Peyer's patch (tissue), 4 donors: Measurements from ENCODE around the gene PLD2.

Experiments used
- CTCF ChIP-seq, 6 experiments: fragments of 450-650 bp in 4 of 6; fragments of 200-600 bp in 2 of 6; sonication (generic) in 1 of 6; IDR thresholded peaks; one replicate each; pipeline ENCODE4 v1.5.1; 2017 to 2019; ENCODE audit warnings: antibody characterized with exemption in 6 of 6, mild to moderate bottlenecking in 3 of 6, moderate library complexity in 1 of 6
- POLR2A ChIP-seq, 2 donors: fragments of 450-650 bp; IDR thresholded peaks; one replicate each; pipeline ENCODE4 v1.5.1; 2017; ENCODE audit warnings: antibody characterized with exemption in 2 of 2, mild to moderate bottlenecking in 2 of 2, moderate library complexity in 2 of 2

DNA sequence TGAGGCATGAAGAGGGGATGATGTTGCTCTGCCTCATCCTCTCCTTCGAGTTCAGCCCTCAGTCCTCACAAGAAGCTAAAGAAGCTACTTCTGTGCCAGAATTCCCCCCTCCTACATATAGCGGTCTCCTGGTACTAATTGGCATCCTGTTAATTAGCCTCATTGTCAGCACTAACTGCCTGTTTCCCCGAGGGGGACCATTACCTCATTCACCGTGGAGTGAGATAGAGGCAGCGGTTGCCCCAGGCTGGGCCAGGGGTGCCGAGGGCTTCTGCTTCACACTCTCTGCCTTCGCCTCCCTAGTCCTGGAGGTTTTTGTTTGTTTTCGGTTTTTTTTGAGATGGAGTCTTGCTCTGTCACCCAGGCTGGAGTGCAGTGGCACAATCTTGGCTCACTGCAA, 20.4 kb downstream of the PLD2 start:
- TF ChIP-seq POLR2A (IDR thresholded peaks at IDR 0.05) (no peak), CTCF (IDR thresholded peaks at IDR 0.05) (no peak)
